ENCODE measurements around the gene CEP135. TPM values are rescaled to one million over a fixed set of nuclear protein-coding genes. Genes with fewer than 3 reads are reported as not detected.

CEP135 gene
- total RNA-seq, 2 experiments from 2014 or later, result 12.5 to 12.9 TPM

DNA sequence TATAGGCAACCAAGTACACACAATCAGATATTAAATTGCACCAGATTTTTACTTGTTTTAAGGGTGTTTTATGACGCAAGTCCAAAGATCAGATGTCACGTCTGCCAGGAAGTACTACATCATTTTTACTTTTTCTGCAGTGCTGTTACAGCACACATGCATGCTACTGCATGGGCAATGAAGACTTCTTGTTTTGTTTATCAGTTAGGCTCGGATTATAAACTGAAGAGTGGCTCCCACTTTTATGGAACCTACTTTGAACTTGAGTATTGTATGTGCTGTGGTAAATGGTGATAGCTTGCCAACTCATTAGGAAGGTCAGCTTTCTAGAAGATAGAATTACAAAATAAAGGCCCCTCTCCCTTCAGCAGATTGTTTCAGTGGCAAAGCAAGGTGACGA lies 131.6 kb downstream of the CEP135 start:
- Mint-ChIP-seq H3K9me3 (no peaks in the 10 kb centered on the region), H3K4me3 (no peak overlapping the region), H3K36me3 (ENCODE audit: low read depth) (no peaks in the 10 kb centered on the region), H3K4me1 (ENCODE audit: low read depth) (no peaks in the 10 kb centered on the region), H3K27me3 (peaks cover 3% of the 10 kb centered on the region), H3K27ac (no peak overlapping the region)
- ChIA-PET POLR2A (no interaction called here), CTCF (no interaction called here)
- DNase-seq, result no peak
- intact Hi-C loops (cut with micrococcal nuclease), result no loop called here
- ATAC-seq, result no peak
- TF ChIP-seq, protein P1, sequence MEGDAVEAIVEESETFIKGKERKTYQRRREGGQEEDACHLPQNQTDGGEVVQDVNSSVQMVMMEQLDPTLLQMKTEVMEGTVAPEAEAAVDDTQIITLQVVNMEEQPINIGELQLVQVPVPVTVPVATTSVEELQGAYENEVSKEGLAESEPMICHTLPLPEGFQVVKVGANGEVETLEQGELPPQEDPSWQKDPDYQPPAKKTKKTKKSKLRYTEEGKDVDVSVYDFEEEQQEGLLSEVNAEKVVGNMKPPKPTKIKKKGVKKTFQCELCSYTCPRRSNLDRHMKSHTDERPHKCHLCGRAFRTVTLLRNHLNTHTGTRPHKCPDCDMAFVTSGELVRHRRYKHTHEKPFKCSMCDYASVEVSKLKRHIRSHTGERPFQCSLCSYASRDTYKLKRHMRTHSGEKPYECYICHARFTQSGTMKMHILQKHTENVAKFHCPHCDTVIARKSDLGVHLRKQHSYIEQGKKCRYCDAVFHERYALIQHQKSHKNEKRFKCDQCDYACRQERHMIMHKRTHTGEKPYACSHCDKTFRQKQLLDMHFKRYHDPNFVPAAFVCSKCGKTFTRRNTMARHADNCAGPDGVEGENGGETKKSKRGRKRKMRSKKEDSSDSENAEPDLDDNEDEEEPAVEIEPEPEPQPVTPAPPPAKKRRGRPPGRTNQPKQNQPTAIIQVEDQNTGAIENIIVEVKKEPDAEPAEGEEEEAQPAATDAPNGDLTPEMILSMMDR (IDR thresholded peaks at IDR 0.05), result no peak

GRCh38 chr4:56082829-56083228 lies 134.1 kb downstream of the CEP135 start:
- TF ChIP-seq, protein P1 (IDR thresholded peaks at IDR 0.05), result no peak
- Mint-ChIP-seq H3K4me1 (ENCODE audit: low read depth) (no peaks in the 10 kb centered on the region), H3K4me3 (no peak overlapping the region), H3K36me3 (ENCODE audit: low read depth) (no peaks in the 10 kb centered on the region), H3K27me3 (peaks cover 3% of the 10 kb centered on the region), H3K27ac (no peak overlapping the region), H3K9me3 (no peaks in the 10 kb centered on the region)
- no peak for DNase-seq
- intact Hi-C loops (cut with micrococcal nuclease), result no loop called here
- CTCF ChIA-PET, result no interaction called here
- no peak for ATAC-seq
- POLR2A ChIA-PET, result interaction anchor here (0.6 kb wide), 1 partner anchor 67 kb away, joined by 3 read pairs; no protein-coding TSS in a partner anchor

Other genes with a start within 250 kb of the CEP135 start
- not detected for gene EXOC1L, start 129.2 kb upstream of the CEP135 start, total RNA-seq
- gene EXOC1, start 95.3 kb upstream of the CEP135 start, total RNA-seq, result 10 to 100 TPM; 19.1 to 20.5 TPM

Measured in activated CD8-positive, alpha-beta T cell treated with anti-CD3 and anti-CD28 coated beads for 36 hours (primary cell).